GM06990 (cell line): ENCODE data around the gene CAMTA1.

ENCODE experiments used
- DNase-seq: peaks from one replicate; pipeline ENCODE4 v3.0.0-alpha.2; 2011; ENCODE audit not compliant: insufficient read length; ENCODE audit errors: extremely low read depth
- H3K27me3 ChIP-seq: replicated peaks from 2 replicates; pipeline ENCODE4 v1.6.0; 2011; ENCODE audit warnings: low read length; ENCODE audit not compliant: control insufficient read depth, insufficient read depth
- H3K36me3 ChIP-seq: 2 replicates; pipeline ENCODE4 v1.5.1; 2011; ENCODE audit warnings: low read length; ENCODE audit not compliant: control insufficient read depth, insufficient read depth
- H3K4me3 ChIP-seq: replicated peaks from 2 replicates; pipeline ENCODE4 v1.5.1; 2011; ENCODE audit warnings: low read depth, mild to moderate bottlenecking, control low read depth, low read length
- TF ChIP-seq, protein P1 (sequence below): IDR thresholded peaks from 2 replicates; pipeline ENCODE4 v1.5.1; 2011; ENCODE audit warnings: low read length, control low read depth, mild to moderate bottlenecking, inconsistent platforms; ENCODE audit not compliant: insufficient read depth, poor library complexity, severe bottlenecking

The CAMTA1 gene

DNA sequence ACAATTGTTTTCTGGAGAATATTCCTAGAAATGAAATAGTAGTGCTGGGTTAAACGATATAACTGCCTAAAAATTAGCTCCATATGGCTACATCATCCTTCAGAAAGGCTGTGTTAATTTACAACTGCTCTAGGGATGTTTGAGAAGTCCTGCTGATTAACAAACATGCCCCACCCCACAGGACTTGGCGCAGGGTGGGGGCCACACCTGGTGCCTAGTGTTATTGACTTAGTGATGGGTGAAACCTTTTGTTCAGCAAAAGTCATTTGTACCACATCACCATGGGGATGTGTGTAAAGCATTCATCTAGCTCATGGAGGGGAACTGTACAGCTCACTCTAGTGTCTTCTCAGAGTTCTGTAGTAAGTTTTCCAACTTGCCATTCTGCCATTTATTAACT is 492.8 kb downstream of the CAMTA1 start:
- no peak overlapping the region for H3K4me3 ChIP-seq
- DNase-seq: no peak
- TF ChIP-seq, protein P1, sequence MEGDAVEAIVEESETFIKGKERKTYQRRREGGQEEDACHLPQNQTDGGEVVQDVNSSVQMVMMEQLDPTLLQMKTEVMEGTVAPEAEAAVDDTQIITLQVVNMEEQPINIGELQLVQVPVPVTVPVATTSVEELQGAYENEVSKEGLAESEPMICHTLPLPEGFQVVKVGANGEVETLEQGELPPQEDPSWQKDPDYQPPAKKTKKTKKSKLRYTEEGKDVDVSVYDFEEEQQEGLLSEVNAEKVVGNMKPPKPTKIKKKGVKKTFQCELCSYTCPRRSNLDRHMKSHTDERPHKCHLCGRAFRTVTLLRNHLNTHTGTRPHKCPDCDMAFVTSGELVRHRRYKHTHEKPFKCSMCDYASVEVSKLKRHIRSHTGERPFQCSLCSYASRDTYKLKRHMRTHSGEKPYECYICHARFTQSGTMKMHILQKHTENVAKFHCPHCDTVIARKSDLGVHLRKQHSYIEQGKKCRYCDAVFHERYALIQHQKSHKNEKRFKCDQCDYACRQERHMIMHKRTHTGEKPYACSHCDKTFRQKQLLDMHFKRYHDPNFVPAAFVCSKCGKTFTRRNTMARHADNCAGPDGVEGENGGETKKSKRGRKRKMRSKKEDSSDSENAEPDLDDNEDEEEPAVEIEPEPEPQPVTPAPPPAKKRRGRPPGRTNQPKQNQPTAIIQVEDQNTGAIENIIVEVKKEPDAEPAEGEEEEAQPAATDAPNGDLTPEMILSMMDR: no peak
- no peaks in the 10 kb centered on the region; the same call in 1 of the 2 replicates for H3K27me3 ChIP-seq
- H3K36me3 ChIP-seq: no peaks in the 10 kb centered on the region

DNA sequence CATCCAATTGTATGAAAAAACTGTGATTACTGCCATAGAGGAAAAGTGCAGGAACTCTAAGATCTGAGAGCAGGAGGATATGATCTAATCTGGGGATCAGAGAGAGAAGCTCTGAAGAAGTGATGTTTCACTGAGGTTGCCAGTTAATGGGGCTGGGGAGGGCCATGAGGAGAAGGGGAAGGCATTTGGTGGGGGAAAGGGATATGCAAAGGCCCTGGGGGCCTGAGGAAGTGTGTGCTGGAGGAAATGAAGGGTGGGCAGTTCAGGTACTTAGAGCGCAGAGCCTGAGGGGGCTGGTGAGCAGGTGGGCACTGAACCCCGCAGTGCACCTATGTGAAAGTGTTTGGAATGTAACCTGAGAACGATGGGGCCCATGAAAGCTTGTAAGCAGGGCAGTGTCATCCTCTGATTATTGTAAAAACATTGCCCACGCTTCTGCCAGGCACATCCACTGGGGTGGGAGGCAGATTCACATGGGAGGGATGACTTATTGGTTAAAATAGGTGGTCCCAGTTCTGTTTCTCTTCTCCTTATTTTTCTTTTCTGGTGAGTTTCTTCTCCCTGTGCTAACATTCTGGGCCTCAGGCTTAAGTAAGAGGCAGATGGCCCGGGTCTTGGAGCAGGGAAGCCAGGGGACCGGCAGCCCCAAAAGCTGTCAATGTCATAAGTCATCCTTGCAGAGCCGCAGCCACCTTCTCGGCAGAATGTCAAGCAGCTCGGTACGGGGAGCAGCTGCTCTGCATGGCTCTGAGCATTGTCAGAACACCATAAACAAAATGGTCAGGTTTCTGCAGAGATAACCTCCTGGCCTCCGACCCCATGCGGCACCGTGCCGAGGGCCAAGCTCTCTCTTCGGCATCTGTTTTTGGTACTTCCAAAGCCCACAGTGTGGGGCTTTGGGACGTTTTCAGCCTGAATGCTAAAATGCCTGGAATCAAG is 493.8 kb downstream of the CAMTA1 start:
- TF ChIP-seq, protein P1: no peak
- DNase-seq: no peak
- no peak overlapping the region for H3K4me3 ChIP-seq
- H3K27me3 ChIP-seq: no peaks in the 10 kb centered on the region; the same call in 1 of the 2 replicates
- H3K36me3 ChIP-seq: no peaks in the 10 kb centered on the region

DNA sequence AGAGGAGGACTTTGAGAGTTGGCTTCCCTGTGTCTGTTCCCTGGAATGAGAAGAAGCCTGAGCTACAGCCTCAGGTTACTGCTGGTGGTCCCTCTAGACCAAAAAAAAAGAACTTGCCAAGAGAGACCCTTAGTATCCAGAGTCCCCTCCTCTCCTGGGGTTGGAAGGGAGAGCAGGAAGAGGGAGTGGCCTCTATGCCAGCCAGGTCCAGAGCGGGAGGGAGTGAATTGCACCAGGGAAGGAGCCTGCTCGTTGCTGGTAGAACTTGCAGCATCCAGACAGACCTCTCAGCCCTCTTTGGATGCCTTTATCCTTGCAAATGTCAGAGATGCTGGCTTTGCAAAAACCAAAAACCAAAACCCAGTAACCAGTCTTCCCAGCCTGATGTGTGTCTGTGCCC is 494.5 kb downstream of the CAMTA1 start:
- no peak for DNase-seq

DNA sequence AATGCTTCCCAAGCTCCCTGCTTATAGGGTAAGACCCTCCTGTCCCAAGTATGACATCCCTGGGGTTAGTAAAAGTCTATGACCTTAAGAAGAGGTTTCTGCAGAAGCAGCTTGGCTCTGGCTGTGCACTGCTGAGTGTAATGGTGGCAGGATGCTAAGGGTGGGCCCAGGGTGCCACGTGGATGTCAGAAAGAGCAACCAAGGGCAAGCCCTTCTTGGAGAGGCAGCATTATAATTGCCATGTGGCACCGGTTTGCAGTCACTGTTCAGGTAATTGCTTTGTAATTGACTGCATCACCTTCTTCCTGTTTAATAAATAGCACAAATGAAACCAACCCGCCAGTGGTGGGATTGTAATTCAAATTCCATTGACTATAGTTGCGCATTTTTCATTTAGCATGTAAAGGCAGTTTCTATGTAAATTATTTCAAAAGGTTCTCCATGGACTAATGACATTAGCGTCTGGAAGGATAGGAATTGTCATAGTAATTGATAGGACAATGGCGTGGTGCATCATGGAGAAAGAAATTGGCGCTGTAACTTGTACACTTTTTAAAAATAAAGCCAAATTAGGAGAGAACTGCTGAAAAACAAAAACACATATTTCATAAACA is 495.2 kb downstream of the CAMTA1 start:
- H3K36me3 ChIP-seq: no peaks in the 10 kb centered on the region
- no peaks in the 10 kb centered on the region; the same call in 1 of the 2 replicates for H3K27me3 ChIP-seq
- no peak for DNase-seq
- no peak overlapping the region for H3K4me3 ChIP-seq
- TF ChIP-seq, protein P1: no peak

More for the DNA sequence above, 494.5 kb downstream of the CAMTA1 start:
- TF ChIP-seq, protein P1: no peak
- Histone ChIP-seq H3K27me3 (no peaks in the 10 kb centered on the region; the same call in 1 of the 2 replicates), H3K4me3 (no peak overlapping the region), H3K36me3 (no peaks in the 10 kb centered on the region)

GRCh38 chr1:7281821-7282220 is 496.6 kb downstream of the CAMTA1 start:
- Histone ChIP-seq H3K27me3 (no peaks in the 10 kb centered on the region; the same call in 1 of the 2 replicates), H3K4me3 (no peak overlapping the region), H3K36me3 (no peaks in the 10 kb centered on the region)
- TF ChIP-seq, protein P1: no peak
- no peak for DNase-seq
